ENCODE results near the gene BLOC1S3. TPM values are rescaled to one million over a fixed set of nuclear protein-coding genes. Genes with fewer than 3 reads are reported as not detected.

The BLOC1S3 gene
- total and polyA plus RNA-seq, 2 of the 13 experiments (the other 11 are each of a cell fraction or from before 2014, with no cell fraction given): 4.3 to 4.8 TPM

GRCh38 chr19:45184115-45184514 is 5.5 kb downstream of the BLOC1S3 start (continued):
- no peak for TF ChIP-seq ZNF160 (CRISPR knock-in tag; IDR thresholded peaks at IDR 0.05)
- TF ChIP-seq NFYB (CRISPR knock-in tag; IDR thresholded peaks at IDR 0.05): no peak
- no peak for TF ChIP-seq ZNF709 (CRISPR knock-in tag; IDR thresholded peaks at IDR 0.05)
- TF ChIP-seq FOXK1 (CRISPR knock-in tag; IDR thresholded peaks at IDR 0.05; ENCODE audit: borderline replicate concordance, low read depth): no peak
- no peak for TF ChIP-seq GFI1 (CRISPR knock-in tag; IDR thresholded peaks at IDR 0.05; ENCODE audit: borderline replicate concordance)
- TF ChIP-seq HNRNPLL (IDR thresholded peaks at IDR 0.05; ENCODE audit: low read depth, low read length, poor library complexity, severe bottlenecking): no peak
- TF ChIP-seq ZNF256 (CRISPR knock-in tag; conservative IDR thresholded peaks at IDR 0.05): no peak

GRCh38 chr19:45186509-45187334 is 8.1 kb downstream of the BLOC1S3 start:
- ChIA-PET CTCF (ENCODE audit: low intra/inter-chr PET ratio, low total read pairs) (interaction anchor here (1.3 kb wide), 1 partner anchor 24 kb away, joined by 8 read pairs; no protein-coding TSS in a partner anchor), POLR2A (interaction anchor here (1.6 kb wide), 1 partner anchor 8 kb away, joined by 12 read pairs; the partner anchor contains the start of genes BLOC1S3 and TRAPPC6A)
- intact Hi-C loops (cut with micrococcal nuclease; ENCODE audit: unreplicated experiment) (loop anchor here (10.0 kb wide), 1 partner anchor 58 kb away; the partner anchor contains the start of gene EXOC3L2), in situ Hi-C loops (cut with HindIII; ENCODE audit: extremely low pct_ligation_motif_present, low pct_unique_long_range_greater_than_20kb) (no loop called here)
- no peak overlapping the region for H3K9ac ChIP-seq (ENCODE audit: insufficient read depth, low read depth, low read length)
- ATAC-seq (peak; percentile 90), DNase-seq (ENCODE audit: low spot score) (peak; percentile 75), FAIRE-seq (no peak)
- 53% methylated on average over 12 of the region's 12 CpGs for WGBS (ENCODE audit: low lambda C conversion rate)
- BruUV-seq (replicated peaks): no TSS peak
- H2AFZ ChIP-seq (ENCODE audit: low read length): no peak overlapping the region
- no peaks in the 10 kb centered on the region for H3K79me2 ChIP-seq (ENCODE audit: insufficient read depth, low read length)
- no peaks in the 10 kb centered on the region for H3K36me3 ChIP-seq (replicated peaks in 1 of 2; ENCODE audit: control insufficient read depth in 1 of 2, insufficient read depth in 2 of 2, low read length in 2 of 2)
- peak overlapping the region in 1 of 3 experiments; percentile 43; a peak in 1 of 6 replicates for H3K4me3 ChIP-seq (replicated peaks in 1 of 3; ENCODE audit: insufficient read depth in 1 of 3, low read depth in 2 of 3, low read length in 3 of 3)
- 0 out of 5 replicates have a peak, but pooled peaks cover 0 to 1% of the 10 kb centered on the region in 2 experiments for H3K27me3 ChIP-seq (ENCODE audit: control insufficient read depth in 1 of 2, insufficient read depth in 2 of 2, low read length in 2 of 2)
- peak overlapping the region; percentile 79; the same call in 1 of the 2 replicates for H3K4me2 ChIP-seq (ENCODE audit: low read depth, low read length)
- H4K20me1 ChIP-seq (ENCODE audit: insufficient read depth, low read length): 0 out of 2 replicates have a peak, but pooled peaks cover 2% of the 10 kb centered on the region
- no peaks in the 10 kb centered on the region for H3K9me3 ChIP-seq (ENCODE audit: low read length)
- no peak overlapping the region for H3K27ac ChIP-seq (ENCODE audit: extremely low read length, insufficient read depth, low read length)
- H3K4me1 ChIP-seq (ENCODE audit: insufficient read depth, low read length): peaks cover 29% of the 10 kb centered on the region
- TF ChIP-seq ZNF574 (CRISPR knock-in tag; IDR thresholded peaks at IDR 0.05) (0 out of 2 replicates have a peak, but pooled peaks have one; percentile 19), LCORL (IDR thresholded peaks at IDR 0.05) (0 out of 2 replicates have a peak, but pooled peaks have one; percentile 48), LCORL (CRISPR knock-in tag; IDR thresholded peaks at IDR 0.05) (no peak), NR2F6 (IDR thresholded peaks at IDR 0.05) (peak; percentile 55; the same call in 1 of the 2 replicates), NR2F6 (CRISPR knock-in tag; IDR thresholded peaks at IDR 0.05) (peak; percentile 39; the same call in 1 of the 2 replicates), MEF2D (CRISPR knock-in tag; IDR thresholded peaks at IDR 0.05) (no peak), RFX1 (IDR thresholded peaks at IDR 0.05) (peak; percentile 59; the same call in 1 of the 2 replicates), RXRB (CRISPR knock-in tag; IDR thresholded peaks at IDR 0.05; ENCODE audit: borderline replicate concordance) (peak; percentile 4; the same call in 1 of the 2 replicates), DR1 (CRISPR knock-in tag; IDR thresholded peaks at IDR 0.05) (no peak), ZNF441 (CRISPR knock-in tag; IDR thresholded peaks at IDR 0.05; ENCODE audit: borderline replicate concordance) (peak; percentile 98), ZNF770 (CRISPR knock-in tag; IDR thresholded peaks at IDR 0.05) (peak; percentile 70; the same call in 1 of the 2 replicates)

All from HepG2 (cell line).